22Rv1 (cell line): ENCODE measurements around the gene ADAMTS20.

Source experiments
- CTCF ChIP-seq: fragments of 450-650 bp; IDR thresholded peaks from 2 replicates; pipeline ENCODE4 v1.5.1; 2017; ENCODE audit warnings: mild to moderate bottlenecking
- ZFX ChIP-seq: fragments of 450-650 bp; IDR thresholded peaks from 2 replicates; pipeline ENCODE4 v1.6.1; 2017; ENCODE audit warnings: antibody characterized with exemption, borderline replicate concordance

GRCh38 chr12:43556057-43556456 is 4.1 kb upstream of the ADAMTS20 start:
- no peak for TF ChIP-seq CTCF
- no peak for TF ChIP-seq ZFX
